ENCODE data around the gene CDK5RAP1.
A peak's percentile ranks its signal among the peaks of the same experiment; 100 is the strongest.
"Not testable (repeated sequence)": the region's sequence is repeated elsewhere in the genome, so short reads cannot be mapped to it uniquely, and the experiment has no call there.

The CDK5RAP1 gene

DNA sequence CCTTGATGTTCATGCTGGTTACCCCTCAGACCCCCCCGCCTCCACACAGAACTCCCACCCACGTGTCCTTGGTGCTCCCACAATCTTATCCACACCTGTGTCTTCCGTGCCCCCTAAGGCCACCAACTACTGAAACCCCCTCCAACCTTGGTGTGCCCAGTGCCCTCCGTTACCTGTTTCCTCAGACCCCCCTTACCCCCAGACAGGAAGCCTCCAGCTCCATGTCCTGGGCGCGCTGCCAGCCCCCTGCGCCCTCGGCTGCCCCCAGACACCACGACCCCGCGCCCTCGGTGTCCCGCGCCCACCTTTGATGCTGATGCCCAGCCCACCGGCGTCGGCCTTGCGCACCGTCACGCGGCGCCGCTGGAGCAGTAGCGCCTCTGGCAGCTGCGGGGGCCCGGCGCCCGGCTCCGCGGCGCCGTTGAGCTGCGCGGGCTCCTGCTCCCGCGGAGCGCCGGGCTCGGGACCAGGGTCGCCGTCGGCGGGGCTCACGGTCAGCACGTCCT is 41.7 kb upstream of the CDK5RAP1 start:
- TF ChIP-seq, protein P1, sequence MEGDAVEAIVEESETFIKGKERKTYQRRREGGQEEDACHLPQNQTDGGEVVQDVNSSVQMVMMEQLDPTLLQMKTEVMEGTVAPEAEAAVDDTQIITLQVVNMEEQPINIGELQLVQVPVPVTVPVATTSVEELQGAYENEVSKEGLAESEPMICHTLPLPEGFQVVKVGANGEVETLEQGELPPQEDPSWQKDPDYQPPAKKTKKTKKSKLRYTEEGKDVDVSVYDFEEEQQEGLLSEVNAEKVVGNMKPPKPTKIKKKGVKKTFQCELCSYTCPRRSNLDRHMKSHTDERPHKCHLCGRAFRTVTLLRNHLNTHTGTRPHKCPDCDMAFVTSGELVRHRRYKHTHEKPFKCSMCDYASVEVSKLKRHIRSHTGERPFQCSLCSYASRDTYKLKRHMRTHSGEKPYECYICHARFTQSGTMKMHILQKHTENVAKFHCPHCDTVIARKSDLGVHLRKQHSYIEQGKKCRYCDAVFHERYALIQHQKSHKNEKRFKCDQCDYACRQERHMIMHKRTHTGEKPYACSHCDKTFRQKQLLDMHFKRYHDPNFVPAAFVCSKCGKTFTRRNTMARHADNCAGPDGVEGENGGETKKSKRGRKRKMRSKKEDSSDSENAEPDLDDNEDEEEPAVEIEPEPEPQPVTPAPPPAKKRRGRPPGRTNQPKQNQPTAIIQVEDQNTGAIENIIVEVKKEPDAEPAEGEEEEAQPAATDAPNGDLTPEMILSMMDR (IDR thresholded peaks at IDR 0.05; ENCODE audit: extremely low read depth, insufficient read depth, missing control alignments), result no peak
- no peak for DNase-seq (ENCODE audit: low spot score)
- in situ Hi-C loops (cut with MboI; ENCODE audit: low pct_unique_long_range_greater_than_20kb, low sequenced_read_pairs, unreplicated experiment), result no loop called here

DNA sequence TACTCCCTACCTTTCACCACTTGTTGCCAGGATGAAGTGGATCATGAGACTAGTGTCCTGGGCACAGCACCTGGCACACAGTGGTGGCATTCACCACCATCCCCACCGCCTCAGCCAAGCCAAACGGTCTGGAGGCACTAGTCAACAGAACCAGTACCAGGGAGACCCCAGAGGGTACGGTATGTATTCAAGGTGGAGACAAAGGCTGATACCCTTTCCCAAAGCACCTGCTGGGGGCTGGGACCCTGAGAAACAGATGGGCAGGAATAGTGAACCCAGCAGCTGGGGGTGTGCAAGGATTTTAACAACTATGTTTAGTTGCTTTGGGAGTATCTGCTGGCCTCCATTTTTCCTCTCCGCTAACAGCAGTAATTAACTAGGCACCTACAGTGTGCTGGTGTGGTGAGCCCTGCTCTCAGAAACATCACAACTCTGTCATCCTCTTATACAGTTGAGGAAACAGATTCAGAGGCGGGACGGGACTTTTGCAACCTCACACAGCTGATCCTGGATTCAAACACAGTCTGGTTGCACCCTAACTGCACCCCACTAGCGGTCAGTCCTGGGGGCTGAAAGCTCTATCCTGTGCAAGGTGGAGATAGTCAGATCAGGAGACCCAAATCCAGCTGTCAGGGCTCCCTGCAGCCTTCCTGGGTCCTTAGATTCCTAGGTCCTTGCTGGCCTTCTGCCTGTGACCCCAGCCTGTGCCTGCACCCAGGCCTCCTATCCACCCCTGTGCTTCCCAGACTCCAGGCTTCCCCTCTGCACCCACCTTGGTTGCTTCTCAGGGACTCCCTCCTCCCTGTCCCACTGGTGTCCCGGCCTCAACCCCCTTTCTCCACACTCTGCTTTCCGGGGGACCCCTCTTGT is 41.1 kb upstream of the CDK5RAP1 start:
- in situ Hi-C loops (cut with MboI; ENCODE audit: low pct_unique_long_range_greater_than_20kb, low sequenced_read_pairs, unreplicated experiment), result no loop called here
- TF ChIP-seq, protein P1 (IDR thresholded peaks at IDR 0.05; ENCODE audit: extremely low read depth, insufficient read depth, missing control alignments), result no peak
- peak; percentile 36 for DNase-seq (ENCODE audit: low spot score)

DNA sequence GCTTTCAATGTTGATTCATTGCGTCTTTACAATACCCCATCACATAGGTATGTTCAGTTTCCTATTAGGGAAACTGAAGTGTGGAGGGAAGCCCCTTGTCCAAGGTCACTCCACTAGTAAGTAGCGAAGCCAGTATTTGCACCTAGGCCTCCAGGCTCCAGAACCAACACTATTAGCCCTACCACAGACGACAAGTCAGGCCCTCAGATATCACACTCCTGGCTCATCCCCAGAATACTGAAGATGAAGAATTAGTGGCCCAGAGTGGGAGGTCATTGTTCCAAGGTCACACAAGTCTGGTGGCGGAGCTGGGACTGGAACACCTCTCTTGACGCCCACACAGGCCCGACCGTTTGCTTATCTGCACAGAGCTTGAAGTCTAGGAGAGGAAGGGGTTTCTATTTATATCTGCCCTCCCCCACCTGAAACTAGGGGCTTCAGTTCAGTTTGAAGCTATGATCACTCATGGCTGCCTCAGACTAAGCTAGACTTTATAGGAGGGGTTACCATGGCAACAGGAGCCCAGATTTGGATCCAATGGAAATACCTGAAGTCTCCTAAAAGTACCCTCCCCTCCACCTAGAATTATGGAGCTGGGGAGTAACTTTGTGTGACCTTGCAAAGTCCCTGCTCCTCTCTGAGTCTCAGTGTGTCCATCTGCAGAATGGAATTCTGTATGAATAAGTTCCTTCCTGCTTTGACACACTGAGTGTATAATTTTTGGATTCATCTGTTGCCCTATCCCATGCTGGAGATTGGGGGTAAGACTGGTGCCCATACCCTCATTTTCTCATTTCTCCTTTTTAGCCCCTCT is 40.0 kb upstream of the CDK5RAP1 start:
- in situ Hi-C loops (cut with MboI; ENCODE audit: low pct_unique_long_range_greater_than_20kb, low sequenced_read_pairs, unreplicated experiment), result no loop called here
- TF ChIP-seq, protein P1 (IDR thresholded peaks at IDR 0.05; ENCODE audit: extremely low read depth, insufficient read depth, missing control alignments), result no peak
- DNase-seq (ENCODE audit: low spot score), result peak; percentile 26

DNA sequence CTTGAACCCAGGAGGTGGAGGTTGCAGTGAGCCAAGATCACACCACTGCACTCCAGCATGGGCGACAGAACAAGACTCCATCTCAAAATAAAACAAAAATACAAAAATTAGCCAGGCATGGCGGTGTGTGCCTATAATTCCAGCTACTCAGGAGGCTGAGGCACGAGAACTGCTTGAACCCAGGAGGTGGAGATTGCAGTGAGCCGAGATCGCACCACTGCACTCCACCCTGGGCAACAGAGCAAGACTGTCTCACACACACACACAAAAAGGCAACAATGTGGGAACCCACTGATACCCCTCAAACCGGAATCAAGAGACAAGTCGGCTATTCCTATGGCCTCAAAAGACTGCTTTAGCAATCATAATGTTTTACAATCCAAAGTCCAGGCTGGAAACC is 39.2 kb upstream of the CDK5RAP1 start:
- in situ Hi-C loops (cut with MboI; ENCODE audit: low pct_unique_long_range_greater_than_20kb, low sequenced_read_pairs, unreplicated experiment); DNase-seq (ENCODE audit: low spot score): not testable (repeated sequence)

DNA sequence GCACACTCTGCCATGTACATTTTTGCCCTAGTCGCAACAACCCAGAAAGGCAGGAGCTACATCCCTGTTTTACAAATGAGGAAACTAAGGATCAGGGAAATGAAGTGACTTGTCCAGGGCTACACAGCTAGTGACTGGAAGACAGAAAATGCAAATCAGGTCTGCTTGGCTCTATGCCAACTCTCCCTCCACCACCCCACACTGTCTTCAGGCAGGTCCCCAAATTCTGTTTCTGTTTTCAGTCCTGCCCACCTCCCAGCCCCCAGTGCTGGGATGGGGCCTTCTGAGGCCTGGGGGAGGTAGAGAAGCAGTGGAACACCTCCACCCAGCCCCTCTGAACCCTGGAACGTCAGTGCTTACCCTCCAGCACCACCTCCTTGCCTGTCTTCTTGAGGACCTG is 37.2 kb upstream of the CDK5RAP1 start:
- no peak for DNase-seq (ENCODE audit: low spot score)
- in situ Hi-C loops (cut with MboI; ENCODE audit: low pct_unique_long_range_greater_than_20kb, low sequenced_read_pairs, unreplicated experiment), result no loop called here

DNA sequence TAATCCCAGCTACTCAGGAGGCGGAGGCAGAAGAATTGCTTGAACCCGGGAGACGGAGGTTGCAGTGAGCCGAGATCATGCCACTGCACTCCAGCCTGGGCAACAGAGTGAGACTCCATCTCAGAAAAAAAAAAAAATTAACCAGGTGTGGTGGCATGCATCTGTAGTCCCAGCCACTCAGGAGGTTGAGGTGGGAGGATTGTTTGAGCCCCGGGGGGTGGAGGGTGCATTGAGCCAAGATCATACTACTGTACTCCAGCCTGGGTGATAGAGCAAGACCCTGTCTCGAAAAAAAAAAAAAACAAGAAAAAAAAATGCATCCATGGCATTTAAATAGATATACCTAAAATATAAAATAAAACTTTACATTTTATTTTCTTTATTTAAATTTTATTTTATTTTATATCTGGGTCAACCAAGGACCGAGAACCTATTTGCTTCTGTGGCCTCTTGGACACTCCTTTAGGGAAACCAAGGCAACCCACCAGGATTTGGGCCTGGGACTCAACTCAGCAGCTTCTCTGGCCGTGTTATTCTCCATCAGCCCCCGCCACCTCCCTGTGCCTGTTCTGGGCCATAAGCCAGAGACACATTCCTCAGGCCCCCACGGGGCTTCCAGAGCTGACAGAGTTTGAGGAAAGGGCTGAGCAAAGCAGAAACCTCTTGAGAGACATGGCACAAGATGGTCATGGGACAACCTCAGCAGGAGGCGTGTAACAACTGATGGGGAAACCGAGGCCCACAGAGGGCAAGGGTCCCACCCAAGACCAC is 36.0 kb upstream of the CDK5RAP1 start:
- TF ChIP-seq, protein P1 (IDR thresholded peaks at IDR 0.05; ENCODE audit: extremely low read depth, insufficient read depth, missing control alignments), result no peak
- in situ Hi-C loops (cut with MboI; ENCODE audit: low pct_unique_long_range_greater_than_20kb, low sequenced_read_pairs, unreplicated experiment), result no loop called here
- no peak for DNase-seq (ENCODE audit: low spot score)

More for the DNA sequence above, 37.2 kb upstream of the CDK5RAP1 start:
- TF ChIP-seq, protein P1 (IDR thresholded peaks at IDR 0.05; ENCODE audit: extremely low read depth, insufficient read depth, missing control alignments), result no peak
